Measurements from ENCODE around the gene ZNF780B. TPM values are rescaled to one million over a fixed set of nuclear protein-coding genes. Genes with fewer than 3 reads are reported as not detected.

The ZNF780B gene
- total RNA-seq, 2 experiments from 2014 or later: 11.8 to 13.9 TPM

DNA sequence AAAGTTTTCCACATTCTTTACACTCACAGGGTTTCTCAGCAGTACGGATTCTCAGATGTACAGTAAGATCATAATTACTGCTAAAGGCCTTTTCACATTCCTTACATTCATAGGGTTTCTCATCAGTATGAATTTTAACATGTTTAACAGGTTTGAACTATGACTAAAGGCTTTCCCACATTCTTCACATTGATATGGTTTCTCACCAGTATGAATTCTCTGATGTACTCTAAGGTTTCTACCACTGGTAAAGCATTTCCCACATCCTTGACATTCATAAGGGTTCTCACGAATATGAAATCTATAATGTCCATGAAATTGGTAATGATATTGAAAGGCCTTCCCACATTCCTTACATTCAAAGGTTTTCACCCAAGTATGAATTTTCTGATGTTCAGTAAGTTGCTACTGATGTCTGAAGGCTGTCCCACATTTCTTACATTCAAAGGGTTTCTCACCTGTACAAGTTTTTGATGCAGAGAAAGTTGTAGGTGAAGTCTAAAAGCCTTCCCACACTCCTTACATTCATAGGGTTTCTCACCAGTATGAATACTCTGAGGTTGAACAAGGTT lies 22.0 kb downstream of the ZNF780B start:
- Mint-ChIP-seq H3K9me3 (peaks cover 80% of the 10 kb centered on the region), H3K27me3 (no peaks in the 10 kb centered on the region), H3K27ac (no peak overlapping the region), H3K4me1 (ENCODE audit: low read depth) (no peaks in the 10 kb centered on the region), H3K4me3 (no peak overlapping the region), H3K36me3 (peaks cover 45% of the 10 kb centered on the region)
- no peak for DNase-seq
- intact Hi-C loops (cut with micrococcal nuclease): no loop called here
- ChIA-PET CTCF (no interaction called here), POLR2A (no interaction called here)

- Mint-ChIP-seq H3K36me3 (peaks cover 45% of the 10 kb centered on the region), H3K27me3 (no peaks in the 10 kb centered on the region), H3K27ac (no peak overlapping the region), H3K4me1 (ENCODE audit: low read depth) (no peaks in the 10 kb centered on the region), H3K4me3 (no peak overlapping the region), H3K9me3 (peaks cover 78% of the 10 kb centered on the region)
- ChIA-PET POLR2A (no interaction called here), CTCF (no interaction called here)
- intact Hi-C loops (cut with micrococcal nuclease): no loop called here
- no peak for DNase-seq
Measured at GRCh38 chr19:40026597-40026970, 29.4 kb downstream of the ZNF780B start.

DNA sequence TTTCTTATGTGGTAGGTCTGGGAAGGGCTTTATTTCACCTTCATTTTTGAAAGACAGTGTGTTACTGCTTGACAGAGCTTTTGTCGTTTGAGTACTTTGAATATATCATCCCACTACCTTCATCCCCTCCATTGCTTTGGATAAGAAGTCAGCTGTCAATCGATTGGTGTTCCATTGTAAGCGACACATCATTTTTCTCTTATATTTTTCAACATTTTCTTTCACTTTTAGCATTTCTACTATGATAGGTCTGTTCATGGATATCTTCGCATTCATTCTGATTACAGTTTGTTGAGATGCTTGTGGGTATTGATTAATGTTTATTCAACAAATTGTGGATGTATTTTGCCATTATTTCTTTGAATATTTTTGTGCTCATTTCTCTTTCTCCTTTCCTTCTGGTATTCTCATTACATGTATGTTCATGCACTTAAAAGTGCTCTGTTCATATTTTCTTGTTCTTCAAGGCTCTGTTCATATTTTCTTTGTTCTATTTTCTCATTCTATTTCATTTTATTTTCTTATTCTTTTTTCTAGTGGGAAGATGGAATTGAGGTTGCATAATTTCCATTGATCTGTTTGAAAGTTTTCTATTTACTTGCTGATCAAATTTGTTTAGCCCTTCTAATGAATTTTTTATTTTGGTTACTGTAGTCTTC lies 30.0 kb downstream of the ZNF780B start:
- Mint-ChIP-seq H3K27me3 (no peaks in the 10 kb centered on the region), H3K9me3 (peaks cover 77% of the 10 kb centered on the region), H3K36me3 (peaks cover 44% of the 10 kb centered on the region), H3K27ac (no peak overlapping the region), H3K4me1 (ENCODE audit: low read depth) (no peaks in the 10 kb centered on the region), H3K4me3 (no peak overlapping the region)
- intact Hi-C loops (cut with micrococcal nuclease): no loop called here
- CTCF ChIA-PET: no interaction called here
- POLR2A ChIA-PET: no interaction called here
- no peak for DNase-seq

GRCh38 chr19:40023969-40024368 lies 32.1 kb downstream of the ZNF780B start:
- intact Hi-C loops (cut with micrococcal nuclease): no loop called here
- no peaks in the 10 kb centered on the region for H3K4me1 Mint-ChIP-seq (ENCODE audit: low read depth)
- H3K36me3 Mint-ChIP-seq: peaks cover 36% of the 10 kb centered on the region
- ChIA-PET POLR2A (no interaction called here), CTCF (no interaction called here)
- no peak for DNase-seq
- peaks cover 77% of the 10 kb centered on the region for H3K9me3 Mint-ChIP-seq
- no peak overlapping the region for H3K4me3 Mint-ChIP-seq
- no peaks in the 10 kb centered on the region for H3K27me3 Mint-ChIP-seq
- H3K27ac Mint-ChIP-seq: no peak overlapping the region

GRCh38 chr19:40013991-40014390 lies 42.0 kb downstream of the ZNF780B start:
- Mint-ChIP-seq H3K27ac (no peak overlapping the region), H3K4me3 (no peak overlapping the region), H3K27me3 (no peaks in the 10 kb centered on the region), H3K36me3 (peaks cover 74% of the 10 kb centered on the region), H3K9me3 (peaks cover 67% of the 10 kb centered on the region), H3K4me1 (ENCODE audit: low read depth) (no peaks in the 10 kb centered on the region)
- ChIA-PET CTCF (no interaction called here), POLR2A (no interaction called here)
- intact Hi-C loops (cut with micrococcal nuclease): no loop called here
- no peak for DNase-seq

DNA sequence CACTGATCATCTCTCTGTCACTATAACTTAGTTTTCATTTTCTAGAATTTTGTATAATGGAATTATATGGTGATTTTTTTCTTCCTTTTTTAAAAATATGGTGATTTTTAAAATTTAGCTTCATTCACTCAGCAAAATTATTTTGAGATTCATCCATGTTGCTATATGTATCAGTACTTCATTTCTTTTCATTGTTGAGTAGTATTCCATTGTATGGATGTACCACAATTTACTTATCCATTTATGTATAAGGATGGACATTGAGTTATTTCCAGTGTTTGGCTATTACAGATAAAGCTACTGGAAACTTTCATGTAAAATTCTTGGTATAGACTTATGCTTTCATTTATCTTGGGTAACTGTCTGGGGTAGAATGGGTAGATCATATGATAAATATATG lies 46.4 kb downstream of the ZNF780B start:
- CTCF ChIA-PET: no interaction called here

DNA sequence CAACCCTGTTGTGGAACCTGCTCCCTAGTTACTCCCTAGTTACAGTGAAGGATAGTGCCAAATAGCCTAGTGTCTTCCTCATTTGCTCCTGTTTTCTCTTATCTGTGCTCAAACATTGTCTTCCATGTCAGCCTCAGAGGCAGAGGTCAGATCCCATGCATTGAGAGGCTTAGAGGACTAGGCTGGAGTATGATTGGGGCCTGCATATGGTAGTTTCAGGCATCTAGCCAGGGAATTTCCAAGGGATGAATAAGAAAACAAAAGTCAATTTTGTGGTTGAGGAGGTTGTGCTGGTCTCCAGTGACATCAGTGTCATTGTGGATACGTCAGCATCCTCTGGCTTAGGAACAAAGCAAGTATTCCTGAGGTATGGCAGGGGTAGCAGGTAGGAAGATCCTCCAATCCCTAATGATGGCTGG lies 49.7 kb downstream of the ZNF780B start:
- intact Hi-C loops (cut with micrococcal nuclease): no loop called here
- H3K9me3 Mint-ChIP-seq: peaks cover 6% of the 10 kb centered on the region

More for the DNA sequence above, 46.4 kb downstream of the ZNF780B start:
- intact Hi-C loops (cut with micrococcal nuclease): no loop called here
- Mint-ChIP-seq H3K36me3 (peaks cover 78% of the 10 kb centered on the region), H3K4me3 (no peak overlapping the region), H3K4me1 (ENCODE audit: low read depth) (peaks cover 5% of the 10 kb centered on the region), H3K27ac (no peak overlapping the region), H3K27me3 (no peaks in the 10 kb centered on the region), H3K9me3 (peaks cover 38% of the 10 kb centered on the region)
- DNase-seq: no peak
- POLR2A ChIA-PET: no interaction called here

DNA sequence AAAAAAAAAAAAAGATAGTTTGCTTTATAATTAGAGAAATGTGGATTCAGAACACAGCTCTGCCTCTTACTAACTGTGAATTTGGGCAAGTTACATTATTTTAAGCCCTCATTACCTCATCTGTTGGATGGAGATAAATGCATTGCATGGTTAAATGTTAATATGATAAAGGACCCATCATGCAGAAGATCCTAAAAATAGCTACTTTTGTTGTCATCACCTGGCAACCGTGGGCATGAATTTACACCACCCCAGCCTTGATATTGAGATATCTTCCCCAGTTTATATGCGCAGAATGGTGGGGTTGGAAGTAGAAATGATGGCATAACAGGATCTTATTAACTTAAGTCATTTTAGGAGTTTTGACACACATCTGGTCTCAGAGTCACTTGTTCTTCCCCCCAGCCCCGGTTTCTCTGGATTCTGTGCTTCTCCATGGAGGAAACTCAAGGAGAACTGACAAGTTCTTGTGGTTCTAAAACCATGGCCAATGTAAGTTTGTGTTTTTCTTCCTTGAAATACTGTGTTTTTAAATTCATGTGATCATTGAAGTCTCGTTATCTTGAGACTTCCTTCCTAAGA lies 50.2 kb downstream of the ZNF780B start:
- H3K4me1 Mint-ChIP-seq (ENCODE audit: low read depth): peaks cover 5% of the 10 kb centered on the region
- H3K4me3 Mint-ChIP-seq: no peak overlapping the region
- DNase-seq: no peak
- peaks cover 41% of the 10 kb centered on the region for H3K36me3 Mint-ChIP-seq
- POLR2A ChIA-PET: no interaction called here
- H3K9me3 Mint-ChIP-seq: peaks cover 6% of the 10 kb centered on the region
- CTCF ChIA-PET: interaction anchor here (0.7 kb wide), 2 partner anchors 35 to 348 kb away, joined by 3 to 4 read pairs; partner anchors contain the start of gene PSMC4
- H3K27me3 Mint-ChIP-seq: no peaks in the 10 kb centered on the region
- no peak overlapping the region for H3K27ac Mint-ChIP-seq
- intact Hi-C loops (cut with micrococcal nuclease): no loop called here

More for the DNA sequence above, 49.7 kb downstream of the ZNF780B start:
- H3K27ac Mint-ChIP-seq: no peak overlapping the region
- H3K36me3 Mint-ChIP-seq: peaks cover 44% of the 10 kb centered on the region
- no peak for DNase-seq
- no peak overlapping the region for H3K4me3 Mint-ChIP-seq
- peaks cover 5% of the 10 kb centered on the region for H3K4me1 Mint-ChIP-seq (ENCODE audit: low read depth)
- ChIA-PET POLR2A (no interaction called here), CTCF (interaction anchor here (0.7 kb wide), 1 partner anchor 36 kb away, joined by 4 read pairs; the partner anchor contains the start of gene PSMC4)
- H3K27me3 Mint-ChIP-seq: no peaks in the 10 kb centered on the region

DNA sequence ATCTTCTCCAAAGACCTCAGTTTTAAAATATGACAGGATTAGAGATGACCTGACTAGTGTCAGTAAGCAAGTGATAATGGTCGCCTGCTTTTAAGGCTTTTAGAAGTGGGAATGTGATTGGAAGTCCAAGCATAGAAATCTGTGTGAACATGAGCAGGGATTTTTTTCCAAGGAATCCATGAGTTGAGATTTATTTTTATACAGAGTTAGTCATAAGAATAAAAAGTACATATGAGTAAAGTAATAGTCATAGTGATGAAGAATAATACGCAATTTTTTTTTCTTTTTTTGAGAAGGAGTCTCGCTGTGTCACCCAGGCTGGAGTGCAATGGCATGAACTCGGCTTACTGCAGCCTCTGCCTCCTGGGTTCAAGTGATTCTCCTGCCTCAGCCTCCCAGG lies 57.5 kb downstream of the ZNF780B start:
- DNase-seq: no peak
- CTCF ChIA-PET: interaction anchor here (2.9 kb wide), 1 partner anchor 28 kb away, joined by 17 read pairs; the partner anchor contains the start of gene PSMC4
- POLR2A ChIA-PET: no interaction called here
- intact Hi-C loops (cut with micrococcal nuclease): loop anchor here (10.0 kb wide), 2 partner anchors 286 to 324 kb away; partner anchors contain the start of gene AKT2
- peak overlapping the region; percentile 95 for H3K27ac Mint-ChIP-seq
- peaks cover 25% of the 10 kb centered on the region for H3K4me1 Mint-ChIP-seq (ENCODE audit: low read depth)
- peaks cover 13% of the 10 kb centered on the region for H3K9me3 Mint-ChIP-seq
- H3K36me3 Mint-ChIP-seq: peaks cover 20% of the 10 kb centered on the region
- no peaks in the 10 kb centered on the region for H3K27me3 Mint-ChIP-seq
- H3K4me3 Mint-ChIP-seq: no peak overlapping the region

DNA sequence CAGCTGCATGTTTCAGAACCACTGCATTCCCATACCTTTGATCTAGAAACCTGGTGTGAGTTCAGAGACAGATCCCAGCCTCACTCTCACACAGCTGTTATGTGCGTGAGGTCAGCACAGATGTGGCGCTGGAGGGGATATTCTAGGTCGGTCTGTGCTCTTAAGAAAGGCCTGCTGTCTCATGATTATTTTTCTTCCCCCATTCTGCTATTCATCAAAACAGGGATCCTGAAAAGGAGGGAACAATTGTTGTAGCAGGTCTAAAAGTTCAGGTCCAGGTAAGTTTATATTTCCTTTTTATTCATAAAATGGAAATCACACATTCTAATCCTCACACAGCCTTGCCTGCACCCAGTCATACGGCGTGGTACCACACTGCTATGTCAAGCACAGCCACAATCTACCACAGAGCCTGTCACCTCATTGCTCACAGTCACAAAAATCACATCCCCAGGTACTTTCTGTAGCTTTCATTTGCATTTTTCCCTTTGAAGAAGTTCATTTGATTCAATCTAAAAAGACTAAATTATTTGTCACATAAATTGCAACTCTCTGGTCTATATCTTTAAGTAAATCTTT lies 58.3 kb downstream of the ZNF780B start:
- intact Hi-C loops (cut with micrococcal nuclease): loop anchor here (1.0 to 10.0 kb wide), 5 partner anchors 26 to 323 kb away; partner anchors contain the start of genes AKT2, PSMC4 and ZNF780A
- Mint-ChIP-seq H3K36me3 (peaks cover 28% of the 10 kb centered on the region), H3K27me3 (no peaks in the 10 kb centered on the region), H3K4me3 (peak overlapping the region; percentile 98), H3K27ac (peak overlapping the region; percentile 95), H3K4me1 (ENCODE audit: low read depth) (peaks cover 29% of the 10 kb centered on the region), H3K9me3 (peaks cover 21% of the 10 kb centered on the region)
- ChIA-PET CTCF (interaction anchor here (2.9 kb wide), 1 partner anchor 28 kb away, joined by 17 read pairs; the partner anchor contains the start of gene PSMC4), POLR2A (interaction anchor here (0.8 to 2.5 kb wide), 4 partner anchors 27 to 193 kb away, joined by 4 to 31 read pairs (median 6); partner anchors contain the start of genes PSMC4 and ZNF780A)
- peak; percentile 68 for DNase-seq

DNA sequence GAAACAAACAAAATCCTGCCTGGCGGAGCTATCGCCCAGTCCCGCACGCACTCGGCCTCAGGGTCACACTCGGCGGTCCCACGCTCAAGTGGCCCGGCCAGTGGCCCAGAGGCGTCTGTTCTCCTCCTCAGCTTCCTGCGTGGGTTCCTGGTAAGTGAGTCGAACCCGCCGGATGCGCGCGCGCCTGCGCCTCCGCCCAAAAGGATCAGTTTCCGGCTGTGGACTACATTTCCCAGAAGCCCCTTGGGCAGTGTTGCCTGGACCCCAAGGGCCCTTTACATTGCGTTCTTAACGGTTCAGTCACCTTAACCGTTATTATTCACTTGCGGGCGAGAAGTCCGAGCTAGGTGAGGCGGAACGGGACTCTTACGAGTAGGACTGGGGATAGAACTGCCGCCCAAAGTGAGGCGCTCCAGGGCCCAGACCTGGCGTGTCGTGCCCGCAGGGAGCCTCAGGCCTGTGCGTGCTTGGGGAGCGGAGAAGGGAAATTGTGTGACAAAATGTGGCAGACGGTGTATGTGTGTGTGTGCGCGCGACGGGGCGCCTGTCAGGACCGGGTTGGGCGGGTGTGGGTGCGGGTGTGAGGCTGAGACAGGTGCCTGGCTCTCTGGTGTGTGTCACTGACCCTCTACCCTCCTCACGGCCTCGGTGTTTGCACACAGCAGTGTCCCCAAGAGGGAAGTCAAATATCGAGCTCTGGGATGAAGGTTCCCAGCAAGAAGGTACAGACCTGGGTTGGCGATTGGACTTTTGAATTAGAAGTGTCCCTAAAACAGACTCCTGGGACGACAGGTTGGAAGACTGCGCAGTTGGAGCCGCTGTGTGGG lies 59.0 kb downstream of the ZNF780B start, which contains the start of gene ZNF546:
Gene ZNF546, plus strand, starts transcription at position 250 of the 827 bp plus-strand sequence. CDS start 1,267 bp downstream, outside the sequence.
- peaks cover 36% of the 10 kb centered on the region for H3K4me1 Mint-ChIP-seq (ENCODE audit: low read depth)
- intact Hi-C loops (cut with micrococcal nuclease): loop anchor here (1.0 to 10.0 kb wide), 5 partner anchors 26 to 322 kb away; partner anchors contain the start of genes AKT2, PSMC4 and ZNF780A
- peak within 1 kb of the TSS; percentile 95 for H3K27ac Mint-ChIP-seq
- H3K4me3 Mint-ChIP-seq: peak within 1 kb of the TSS; percentile 98
- peaks cover 21% of the 10 kb centered on the region for H3K9me3 Mint-ChIP-seq
- peaks cover 28% of the 10 kb centered on the region for H3K36me3 Mint-ChIP-seq
- ChIA-PET CTCF (interaction anchor here (0.6 to 2.9 kb wide), 2 partner anchors 27 to 153 kb away, joined by 5 to 17 read pairs; partner anchors contain the start of gene PSMC4), POLR2A (interaction anchor here (0.8 to 2.5 kb wide), 6 partner anchors 26 to 194 kb away, joined by 3 to 31 read pairs (median 4); partner anchors contain the start of genes PSMC4 and ZNF780A)
- H3K27me3 Mint-ChIP-seq: no peaks in the 10 kb centered on the region
- peak; percentile 95 for DNase-seq

Data from activated CD4-positive, alpha-beta memory T cell treated with anti-CD3 and anti-CD28 coated beads for 36 hours (primary cell).